BJ (cell line): Measurements from ENCODE around the gene XXYLT1. TPM values are rescaled to one million over a fixed set of nuclear protein-coding genes. Genes with fewer than 3 reads are reported as not detected.

Experiments used
- CTCF ChIA-PET: fragments of 350-600 bp; formaldehyde crosslinking; extraction: SDS; loops from one replicate; lab custom pipeline; 2021; ENCODE audit warnings: antibody characterized with exemption, inconsistent platforms; lab: Yijun Ruan, JAX
- POLR2A ChIA-PET: fragments of 300-600 bp; sonication (Branson Sonifier 250); formaldehyde crosslinking; extraction: SDS; loops from one replicate; lab custom pipeline; 2021; ENCODE audit warnings: antibody characterized with exemption; lab: Charles Lee
- DNase-seq: peaks from one replicate; pipeline ENCODE4 v3.0.0-alpha.2; 2011; ENCODE audit warnings: low read depth
- H3K27me3 ChIP-seq: 2 replicates; pipeline ENCODE4 v1.6.0; 2011; ENCODE audit warnings: low read length; ENCODE audit not compliant: control insufficient read depth, insufficient read depth
- H3K36me3 ChIP-seq: 2 replicates; pipeline ENCODE4 v1.5.1; 2011; ENCODE audit warnings: low read length; ENCODE audit not compliant: control insufficient read depth, insufficient read depth
- H3K4me3 ChIP-seq: 2 replicates; pipeline ENCODE4 v1.5.1; 2011; ENCODE audit warnings: low read depth, mild to moderate bottlenecking, control low read depth, low read length
- CTCF ChIP-seq: IDR thresholded peaks from 2 replicates; pipeline ENCODE4 v1.5.1; 2011; ENCODE audit warnings: low read depth, mild to moderate bottlenecking, control low read depth, inconsistent platforms, low read length, moderate library complexity; ENCODE audit not compliant: insufficient read depth
- polyA plus RNA-seq: library from polyadenylated mRNA; depleted of rRNA; stranded (reverse); fragments of >200 nt; gene quantifications from 2 replicates; pipeline ENCODE4 v1.2.3, GENCODE V29; 2011

XXYLT1 gene
- polyA plus RNA-seq, 1 experiment: 33.5 TPM

GRCh38 chr3:195041871-195042742 is 228.9 kb downstream of the XXYLT1 start:
- no peak overlapping the region for H3K4me3 ChIP-seq
- POLR2A ChIA-PET: no interaction called here

GRCh38 chr3:195040773-195041520 is 230.0 kb downstream of the XXYLT1 start:
- DNase-seq: no peak
- no peak for TF ChIP-seq CTCF
- POLR2A ChIA-PET: no interaction called here
- H3K36me3 ChIP-seq: no peaks in the 10 kb centered on the region
- CTCF ChIA-PET: interaction anchor here (1.1 kb wide), 1 partner anchor 9 kb away, joined by 3 read pairs; no protein-coding TSS in a partner anchor
- H3K4me3 ChIP-seq: no peak overlapping the region
- peaks cover 2% of the 10 kb centered on the region; the same call in 1 of the 2 replicates for H3K27me3 ChIP-seq

More at GRCh38 chr3:195041871-195042742, 228.9 kb downstream of the XXYLT1 start:
- peaks cover 2% of the 10 kb centered on the region; the same call in 1 of the 2 replicates for H3K27me3 ChIP-seq
- H3K36me3 ChIP-seq: no peaks in the 10 kb centered on the region
- CTCF ChIA-PET: no interaction called here
- DNase-seq: no peak
- no peak for TF ChIP-seq CTCF

GRCh38 chr3:195040094-195040493 is 230.9 kb downstream of the XXYLT1 start:
- ChIA-PET CTCF (interaction anchor here (1.2 kb wide), 1 partner anchor 8 kb away, joined by 4 read pairs; no protein-coding TSS in a partner anchor), POLR2A (no interaction called here)
- H3K4me3 ChIP-seq: no peak overlapping the region
- H3K36me3 ChIP-seq: no peaks in the 10 kb centered on the region
- peaks cover 2% of the 10 kb centered on the region; the same call in 1 of the 2 replicates for H3K27me3 ChIP-seq
- no peak for TF ChIP-seq CTCF
- DNase-seq: no peak

GRCh38 chr3:195039180-195039843 is 231.6 kb downstream of the XXYLT1 start:
- Histone ChIP-seq H3K27me3 (peaks cover 2% of the 10 kb centered on the region; the same call in 1 of the 2 replicates), H3K4me3 (no peak overlapping the region), H3K36me3 (no peaks in the 10 kb centered on the region)
- TF ChIP-seq CTCF: no peak
- POLR2A ChIA-PET: no interaction called here
- CTCF ChIA-PET: interaction anchor here (1.2 kb wide), 1 partner anchor 9 kb away, joined by 4 read pairs; no protein-coding TSS in a partner anchor
- no peak for DNase-seq
